Endothelial cell of hepatic sinusoid (primary cell): ENCODE measurements around the gene AXDND1.

Experiments
- in situ Hi-C: cut with HindIII; loops from 2 replicates; pipeline ENCODE4 v1.10.0; 2017; ENCODE audit warnings: low sequenced_read_pairs

AXDND1 gene

GRCh38 chr1:179365342-179366092, at the start of gene AXDND1:
Gene AXDND1 (plus strand): TSS chr1:179365971. CDS start chr1:179366510, 539 bp downstream.
- in situ Hi-C loops = loop anchor here (25.0 kb wide), 1 partner anchor 253 kb away; no protein-coding TSS in a partner anchor

GRCh38 chr1:179318491-179318890, 47.3 kb upstream of the AXDND1 start:
- in situ Hi-C loops = loop anchor here (5.0 kb wide), 1 partner anchor 36 kb away; no protein-coding TSS in a partner anchor

- in situ Hi-C loops = no loop called here
Measured at GRCh38 chr1:179321533-179322216, 44.1 kb upstream of the AXDND1 start.

- in situ Hi-C loops = no loop called here
Measured at GRCh38 chr1:179322557-179322956, 43.2 kb upstream of the AXDND1 start.

GRCh38 chr1:179323436-179323835, 42.3 kb upstream of the AXDND1 start:
- in situ Hi-C loops = no loop called here

- in situ Hi-C loops = no loop called here
Measured at GRCh38 chr1:179325836-179326235, 39.9 kb upstream of the AXDND1 start.

GRCh38 chr1:179326746-179327145, 39.0 kb upstream of the AXDND1 start:
- in situ Hi-C loops = no loop called here

- in situ Hi-C loops = no loop called here
Measured at GRCh38 chr1:179327196-179327595, 38.6 kb upstream of the AXDND1 start.

- in situ Hi-C loops = no loop called here
Measured at GRCh38 chr1:179327679-179328078, 38.1 kb upstream of the AXDND1 start.

- in situ Hi-C loops = no loop called here
Measured at GRCh38 chr1:179329862-179330261, 35.9 kb upstream of the AXDND1 start.

- in situ Hi-C loops = no loop called here
Measured at GRCh38 chr1:179334440-179334839, 31.3 kb upstream of the AXDND1 start.

GRCh38 chr1:179337288-179337687, 28.5 kb upstream of the AXDND1 start:
- in situ Hi-C loops = no loop called here

GRCh38 chr1:179337942-179338560, 27.7 kb upstream of the AXDND1 start:
- in situ Hi-C loops = no loop called here

- in situ Hi-C loops = no loop called here
Measured at GRCh38 chr1:179340918-179341317, 24.9 kb upstream of the AXDND1 start.

- in situ Hi-C loops = no loop called here
Measured at GRCh38 chr1:179341943-179342547, 23.7 kb upstream of the AXDND1 start.

GRCh38 chr1:179342740-179343404, 22.9 kb upstream of the AXDND1 start:
- in situ Hi-C loops = no loop called here

GRCh38 chr1:179351281-179351680, 14.5 kb upstream of the AXDND1 start:
- in situ Hi-C loops = loop anchor here (5.0 to 25.0 kb wide), 2 partner anchors 59 to 239 kb away; partner anchors contain the start of gene SOAT1

- in situ Hi-C loops = loop anchor here (5.0 to 25.0 kb wide), 2 partner anchors 60 to 240 kb away; partner anchors contain the start of gene SOAT1
Measured at GRCh38 chr1:179352236-179352635, 13.5 kb upstream of the AXDND1 start.

- in situ Hi-C loops = loop anchor here (5.0 to 25.0 kb wide), 2 partner anchors 61 to 241 kb away; partner anchors contain the start of gene SOAT1
Measured at GRCh38 chr1:179353546-179353945, 12.2 kb upstream of the AXDND1 start.

GRCh38 chr1:179361631-179362030, 4.1 kb upstream of the AXDND1 start:
- in situ Hi-C loops = loop anchor here (25.0 kb wide), 1 partner anchor 249 kb away; no protein-coding TSS in a partner anchor
